GM18517 (cell line): Measurements from ENCODE around the gene UGT1A10.

Experiments
- ATAC-seq: cut with Tn5 transposase; IDR thresholded peaks from one replicate; pipeline ENCODE4 v1.9.1; 2021; ENCODE audit warnings: mild to moderate bottlenecking, moderate library complexity; ENCODE audit not compliant: unreplicated experiment

The UGT1A10 gene

GRCh38 chr2:233768076-233768475, 131.8 kb downstream of the UGT1A10 start:
- ATAC-seq: no peak

- no peak for ATAC-seq
Measured at GRCh38 chr2:233769260-233769659, 133.0 kb downstream of the UGT1A10 start.

GRCh38 chr2:233772153-233772552, 135.9 kb downstream of the UGT1A10 start:
- ATAC-seq: no peak

- ATAC-seq: no peak
Measured at GRCh38 chr2:233772583-233772982, 136.3 kb downstream of the UGT1A10 start.

GRCh38 chr2:233773854-233774253, 137.6 kb downstream of the UGT1A10 start:
- ATAC-seq: no peak

- no peak for ATAC-seq
Measured at GRCh38 chr2:233775414-233775813, 139.2 kb downstream of the UGT1A10 start.

GRCh38 chr2:233778030-233778429, 141.8 kb downstream of the UGT1A10 start, which contains the start of gene MROH2A:
Gene MROH2A, plus strand, starts transcription at chr2:233778330. Its CDS starts 1,029 bp downstream, at chr2:233779359.
- ATAC-seq: no peak

GRCh38 chr2:233779722-233780121, 143.5 kb downstream of the UGT1A10 start:
- ATAC-seq: no peak

GRCh38 chr2:233780771-233781170, 144.5 kb downstream of the UGT1A10 start:
- ATAC-seq: no peak

GRCh38 chr2:233789554-233789953, 153.3 kb downstream of the UGT1A10 start:
- ATAC-seq: no peak

- ATAC-seq: no peak
Measured at GRCh38 chr2:233791151-233791882, 155.1 kb downstream of the UGT1A10 start.

GRCh38 chr2:233791883-233792329, 155.7 kb downstream of the UGT1A10 start:
- no peak for ATAC-seq

GRCh38 chr2:233792720-233793119, 156.5 kb downstream of the UGT1A10 start:
- no peak for ATAC-seq

- ATAC-seq: no peak
Measured at GRCh38 chr2:233793465-233794127, 157.3 kb downstream of the UGT1A10 start.

GRCh38 chr2:233794128-233794658, 157.9 kb downstream of the UGT1A10 start:
- no peak for ATAC-seq

- no peak for ATAC-seq
Measured at GRCh38 chr2:233795735-233796171, 159.5 kb downstream of the UGT1A10 start.

GRCh38 chr2:233796254-233796653, 160.0 kb downstream of the UGT1A10 start:
- ATAC-seq: no peak

GRCh38 chr2:233798335-233799086, 162.3 kb downstream of the UGT1A10 start:
- ATAC-seq: no peak

GRCh38 chr2:233799087-233799665, 162.9 kb downstream of the UGT1A10 start:
- no peak for ATAC-seq

- no peak for ATAC-seq
Measured at GRCh38 chr2:233799716-233800115, 163.5 kb downstream of the UGT1A10 start.

- ATAC-seq: no peak
Measured at GRCh38 chr2:233800208-233800607, 164.0 kb downstream of the UGT1A10 start.
